GM10266 (cell line): ENCODE results near the gene NXN.
A peak's percentile ranks its signal among the peaks of the same experiment; 100 is the strongest.

Experiments used
- DNase-seq: peaks from one replicate; pipeline ENCODE4 v3.0.0; 2012; ENCODE audit errors: extremely low spot score
- CTCF ChIP-seq: IDR thresholded peaks from 2 replicates; pipeline ENCODE4 v1.5.1; 2012; ENCODE audit warnings: mild to moderate bottlenecking, low read depth; ENCODE audit not compliant: control insufficient read depth, insufficient read depth; ENCODE audit errors: missing control alignments

Gene NXN

GRCh38 chr17:784143-784542 lies 195.4 kb downstream of the NXN start:
- no peak for TF ChIP-seq CTCF
- DNase-seq: no peak

- DNase-seq: peak; percentile 96
- TF ChIP-seq CTCF: no peak
Observed at GRCh38 chr17:781805-782731, 197.5 kb downstream of the NXN start, which contains the start of the genes GLOD4 and MRM3. Gene GLOD4 (minus strand): TSS chr17:782280. CDS start chr17:782255, 25 bp downstream. Gene MRM3 (plus strand): TSS chr17:782353. CDS start chr17:782379, 26 bp downstream.

GRCh38 chr17:778096-778495 lies 201.5 kb downstream of the NXN start:
- TF ChIP-seq CTCF: no peak
- DNase-seq: no peak

- no peak for TF ChIP-seq CTCF
- no peak for DNase-seq
Observed at GRCh38 chr17:774313-774584, 205.3 kb downstream of the NXN start.

- TF ChIP-seq CTCF: no peak
- no peak for DNase-seq
Observed at GRCh38 chr17:773467-774312, 205.9 kb downstream of the NXN start.

GRCh38 chr17:773016-773415 lies 206.6 kb downstream of the NXN start:
- no peak for DNase-seq
- TF ChIP-seq CTCF: no peak

GRCh38 chr17:767076-767475 lies 212.5 kb downstream of the NXN start:
- DNase-seq: no peak
- no peak for TF ChIP-seq CTCF
